Neural cell (in vitro differentiated cells): ENCODE measurements around the gene NAGLU. TPM values are rescaled to one million over a fixed set of nuclear protein-coding genes. Genes with fewer than 3 reads are reported as not detected.

Source experiments
- H2AFZ ChIP-seq: fragments of 200-600, 300-800 bp; sonication (generic), shearing (Covaris generic); 2 replicates; pipeline ENCODE4 v1.6.0; 2014; ENCODE audit warnings: low read depth, mild to moderate bottlenecking, antibody characterized with exemption, low read length, moderate library complexity
- H3F3A ChIP-seq: fragments of 200-600 bp; shearing (Covaris generic); 2 replicates; pipeline ENCODE4 v1.6.1; 2016; ENCODE audit warnings: mild to moderate bottlenecking, moderate library complexity, mixed read lengths, antibody characterized with exemption, low read length; ENCODE audit not compliant: insufficient read depth, poor library complexity, severe bottlenecking
- H3K27ac ChIP-seq: fragments of 200-600, 300-800 bp; sonication (generic), shearing (Covaris generic); 2 replicates; pipeline ENCODE4 v1.5.1; 2014; ENCODE audit warnings: mild to moderate bottlenecking, low read length, moderate library complexity
- H3K27me3 ChIP-seq: fragments of 300-800, 200-600 bp; sonication (generic), shearing (Covaris generic); 2 replicates; pipeline ENCODE4 v1.6.0; 2014; ENCODE audit warnings: mild to moderate bottlenecking, low read depth, low read length, moderate library complexity; ENCODE audit not compliant: insufficient read depth
- H3K36me3 ChIP-seq: fragments of 300-800, 200-600 bp; sonication (generic), shearing (Covaris generic); 2 replicates; pipeline ENCODE4 v1.5.1; 2014; ENCODE audit warnings: mild to moderate bottlenecking, antibody characterized with exemption, low read length, moderate library complexity; ENCODE audit not compliant: insufficient read depth
- H3K4me2 ChIP-seq: fragments of 300-800, 200-600 bp; sonication (generic), shearing (Covaris generic); 2 replicates; pipeline ENCODE4 v1.6.0; 2014; ENCODE audit warnings: mild to moderate bottlenecking, low read length
- H3K4me3 ChIP-seq: fragments of 300-800, 200-600 bp; sonication (generic), shearing (Covaris generic); 2 replicates; pipeline ENCODE4 v1.5.1; 2014; ENCODE audit warnings: mild to moderate bottlenecking, low read length, moderate library complexity
- H3K79me2 ChIP-seq: fragments of 200-600 bp; shearing (Covaris generic); replicated peaks from 2 replicates; pipeline ENCODE4 v1.6.0; 2014; ENCODE audit warnings: mild to moderate bottlenecking, low read length, moderate library complexity; ENCODE audit not compliant: insufficient read depth
- H3K9ac ChIP-seq: fragments of 300-800, 200-600 bp; sonication (generic), shearing (Covaris generic); 2 replicates; pipeline ENCODE4 v1.6.1; 2016; ENCODE audit warnings: mild to moderate bottlenecking, low read length, mixed read lengths
- H3K9me2 ChIP-seq: fragments of 200-600 bp; shearing (Covaris generic); 2 replicates; pipeline ENCODE4 v1.6.1; 2016; ENCODE audit warnings: mild to moderate bottlenecking, low read length, mixed read lengths; ENCODE audit not compliant: insufficient read depth
- H3K9me3 ChIP-seq: fragments of 200-600, 300-800 bp; sonication (generic), shearing (Covaris generic); 2 replicates; pipeline ENCODE4 v1.6.1; 2016; ENCODE audit warnings: mild to moderate bottlenecking, mixed run types, low read length, moderate library complexity, mixed read lengths
- H4K20me1 ChIP-seq: fragments of 200-600 bp; shearing (Covaris generic); 2 replicates; pipeline ENCODE4 v1.6.1; 2016; ENCODE audit warnings: mild to moderate bottlenecking, mixed run types; ENCODE audit not compliant: insufficient read depth
- CTCF ChIP-seq: fragments of 450-650 bp; IDR thresholded peaks from 2 replicates; pipeline ENCODE4 v1.5.1; 2014; ENCODE audit warnings: antibody characterized with exemption, mild to moderate bottlenecking, moderate library complexity; ENCODE audit not compliant: poor library complexity, severe bottlenecking
- EP300 ChIP-seq: fragments of 450-650 bp; conservative IDR thresholded peaks from 2 replicates; pipeline ENCODE4 v1.6.1; 2014; ENCODE audit warnings: antibody characterized with exemption, mild to moderate bottlenecking, moderate library complexity; ENCODE audit not compliant: poor library complexity, severe bottlenecking
- EZH2 ChIP-seq: fragments of 200-600, 300-800 bp; shearing (Covaris generic), sonication (generic); IDR thresholded peaks from 2 replicates; pipeline ENCODE4 v1.6.1; 2014; ENCODE audit warnings: antibody characterized with exemption, low read length, borderline replicate concordance, mild to moderate bottlenecking; ENCODE audit not compliant: insufficient read depth, poor library complexity, severe bottlenecking
- MXI1 ChIP-seq: fragments of 450-650 bp; conservative IDR thresholded peaks from 2 replicates; pipeline ENCODE4 v1.6.1; 2014; ENCODE audit warnings: antibody characterized with exemption, mild to moderate bottlenecking; ENCODE audit not compliant: poor library complexity, severe bottlenecking
- POLR2AphosphoS5 ChIP-seq: IDR thresholded peaks from 2 replicates; pipeline ENCODE4 v1.6.1; 2012
- RAD21 ChIP-seq: fragments of 450-650 bp; conservative IDR thresholded peaks from 2 replicates; pipeline ENCODE4 v1.6.1; 2014; ENCODE audit warnings: antibody characterized with exemption, mild to moderate bottlenecking, moderate library complexity
- SMC3 ChIP-seq: fragments of 450-650 bp; conservative IDR thresholded peaks from 2 replicates; pipeline ENCODE4 v1.6.1; 2014; ENCODE audit warnings: antibody characterized with exemption, mild to moderate bottlenecking, moderate library complexity; ENCODE audit not compliant: poor library complexity
- TAF1 ChIP-seq: IDR thresholded peaks from 2 replicates; pipeline ENCODE4 v1.6.1; 2012; ENCODE audit warnings: low read depth
- polyA plus RNA-seq: library from polyadenylated mRNA; depleted of rRNA; stranded (reverse); fragments of >200 nt; gene quantifications from 2 replicates; pipeline ENCODE4 v1.2.3, GENCODE V29; 2014
- TF ChIP-seq, protein P1 (sequence below): IDR thresholded peaks from 2 replicates; pipeline ENCODE4 v1.6.1; 2012; ENCODE audit warnings: borderline replicate concordance

NAGLU gene
- polyA plus RNA-seq, 1 donor from 2014 or later = 12.1 TPM

- H3K4me3 ChIP-seq = no peak overlapping the region
- no peak overlapping the region for H3K9ac ChIP-seq
- H3K27me3 ChIP-seq = no peaks in the 10 kb centered on the region
- H3K4me2 ChIP-seq = no peak overlapping the region
- H3F3A ChIP-seq = no peaks in the 10 kb centered on the region
- H3K9me2 ChIP-seq = no peaks in the 10 kb centered on the region
- no peak for TF ChIP-seq POLR2AphosphoS5
- TF ChIP-seq MXI1 = no peak
- TF ChIP-seq, protein P1, sequence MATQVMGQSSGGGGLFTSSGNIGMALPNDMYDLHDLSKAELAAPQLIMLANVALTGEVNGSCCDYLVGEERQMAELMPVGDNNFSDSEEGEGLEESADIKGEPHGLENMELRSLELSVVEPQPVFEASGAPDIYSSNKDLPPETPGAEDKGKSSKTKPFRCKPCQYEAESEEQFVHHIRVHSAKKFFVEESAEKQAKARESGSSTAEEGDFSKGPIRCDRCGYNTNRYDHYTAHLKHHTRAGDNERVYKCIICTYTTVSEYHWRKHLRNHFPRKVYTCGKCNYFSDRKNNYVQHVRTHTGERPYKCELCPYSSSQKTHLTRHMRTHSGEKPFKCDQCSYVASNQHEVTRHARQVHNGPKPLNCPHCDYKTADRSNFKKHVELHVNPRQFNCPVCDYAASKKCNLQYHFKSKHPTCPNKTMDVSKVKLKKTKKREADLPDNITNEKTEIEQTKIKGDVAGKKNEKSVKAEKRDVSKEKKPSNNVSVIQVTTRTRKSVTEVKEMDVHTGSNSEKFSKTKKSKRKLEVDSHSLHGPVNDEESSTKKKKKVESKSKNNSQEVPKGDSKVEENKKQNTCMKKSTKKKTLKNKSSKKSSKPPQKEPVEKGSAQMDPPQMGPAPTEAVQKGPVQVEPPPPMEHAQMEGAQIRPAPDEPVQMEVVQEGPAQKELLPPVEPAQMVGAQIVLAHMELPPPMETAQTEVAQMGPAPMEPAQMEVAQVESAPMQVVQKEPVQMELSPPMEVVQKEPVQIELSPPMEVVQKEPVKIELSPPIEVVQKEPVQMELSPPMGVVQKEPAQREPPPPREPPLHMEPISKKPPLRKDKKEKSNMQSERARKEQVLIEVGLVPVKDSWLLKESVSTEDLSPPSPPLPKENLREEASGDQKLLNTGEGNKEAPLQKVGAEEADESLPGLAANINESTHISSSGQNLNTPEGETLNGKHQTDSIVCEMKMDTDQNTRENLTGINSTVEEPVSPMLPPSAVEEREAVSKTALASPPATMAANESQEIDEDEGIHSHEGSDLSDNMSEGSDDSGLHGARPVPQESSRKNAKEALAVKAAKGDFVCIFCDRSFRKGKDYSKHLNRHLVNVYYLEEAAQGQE = no peak
- no peak for TF ChIP-seq TAF1
- no peak for TF ChIP-seq RAD21
- no peak for TF ChIP-seq CTCF
- TF ChIP-seq EP300 = no peak
- TF ChIP-seq SMC3 = no peak
- no peak for TF ChIP-seq EZH2
- H3K9me3 ChIP-seq = no peaks in the 10 kb centered on the region
- H2AFZ ChIP-seq = no peak overlapping the region
- H4K20me1 ChIP-seq = no peaks in the 10 kb centered on the region
- H3K36me3 ChIP-seq = peaks cover 4% of the 10 kb centered on the region
- H3K27ac ChIP-seq = no peak overlapping the region
- H3K79me2 ChIP-seq = no peaks in the 10 kb centered on the region
Measured at GRCh38 chr17:42502926-42503325, 33.1 kb upstream of the NAGLU start.

GRCh38 chr17:42507671-42508070 lies 28.4 kb upstream of the NAGLU start:
- peaks cover 10% of the 10 kb centered on the region for H3K36me3 ChIP-seq
- no peak for TF ChIP-seq CTCF
- no peak for TF ChIP-seq RAD21
- TF ChIP-seq POLR2AphosphoS5 = no peak
- TF ChIP-seq, protein P1 = no peak
- no peak for TF ChIP-seq SMC3
- TF ChIP-seq MXI1 = no peak
- no peak for TF ChIP-seq TAF1
- TF ChIP-seq EP300 = no peak
- no peak for TF ChIP-seq EZH2
- H3K9ac ChIP-seq = no peak overlapping the region
- no peaks in the 10 kb centered on the region for H3K9me3 ChIP-seq
- no peaks in the 10 kb centered on the region for H3K9me2 ChIP-seq
- H3K4me3 ChIP-seq = no peak overlapping the region
- H2AFZ ChIP-seq = no peak overlapping the region
- H3K79me2 ChIP-seq = no peaks in the 10 kb centered on the region
- H3F3A ChIP-seq = no peaks in the 10 kb centered on the region
- H3K27me3 ChIP-seq = no peaks in the 10 kb centered on the region
- no peak overlapping the region for H3K4me2 ChIP-seq
- H3K27ac ChIP-seq = no peak overlapping the region
- H4K20me1 ChIP-seq = no peaks in the 10 kb centered on the region
